Tibial artery (tissue), 4 donors: ENCODE data around the gene BPTF.
"Not testable (repeated sequence)": the region's sequence is repeated elsewhere in the genome, so short reads cannot be mapped to it uniquely, and the experiment has no call there.

Source experiments
- DNase-seq, 2 donors: peaks; one replicate each; pipeline ENCODE4 v3.0.0-alpha.2; 2019
- H3K27ac ChIP-seq, 2 donors: fragments of 200-600 bp; sonication (generic) in 1 of 2; 1 replicate in 1 of 2; 2 replicates in 1 of 2; pipeline ENCODE4 v1.5.1; 2018 to 2019; ENCODE audit warnings: mild to moderate bottlenecking in 1 of 2
- H3K27me3 ChIP-seq, 2 donors: fragments of 200-600 bp; sonication (generic) in 1 of 2; one replicate each; pipeline versions ENCODE4 v1.5.1 to v1.6.0; 2016 to 2019
- H3K36me3 ChIP-seq, 3 donors: fragments of 200-600 bp; sonication (generic) in 2 of 3; one replicate each; pipeline ENCODE4 v1.5.1; 2016 to 2019; ENCODE audit warnings: mild to moderate bottlenecking in 2 of 3
- H3K4me1 ChIP-seq, 4 donors: fragments of 200-600 bp; sonication (generic) in 2 of 4; 1 replicate in 3 of 4; 2 replicates in 1 of 4; pipeline ENCODE4 v1.5.1; 2016 to 2019
- H3K4me3 ChIP-seq, 2 donors: fragments of 200-600 bp; sonication (generic) in 1 of 2; 1 replicate in 1 of 2; 2 replicates in 1 of 2; pipeline ENCODE4 v1.5.1; 2018 to 2019; ENCODE audit warnings: mild to moderate bottlenecking in 2 of 2
- H3K9me3 ChIP-seq, 3 donors: fragments of 200-600 bp; sonication (generic) in 1 of 3; one replicate each; pipeline ENCODE4 v1.5.1; 2016 to 2019
- CTCF ChIP-seq, 2 experiments: fragments of 200-600 bp in 1 of 2; fragments of 450-650 bp in 1 of 2; IDR thresholded peaks; one replicate each; pipeline ENCODE4 v1.5.1; 2017 to 2019; ENCODE audit warnings: antibody characterized with exemption in 2 of 2, mild to moderate bottlenecking in 1 of 2, moderate library complexity in 1 of 2
- intact Hi-C: fragments of 100-400 bp; cut with DNase I; formaldehyde crosslinking; loops from one replicate; pipeline ENCODE4 v1.15.0; 2023; ENCODE audit warnings: low total_unique reads

BPTF gene

GRCh38 chr17:67946513-67946912 is 121.2 kb downstream of the BPTF start:
- no peak for DNase-seq
- intact Hi-C loops, result no loop called here
- Histone ChIP-seq H3K27me3 (no peaks in the 10 kb centered on the region), H3K9me3 (no peaks in the 10 kb centered on the region), H3K4me3 (no peak overlapping the region), H3K4me1 (no peaks in the 10 kb centered on the region), H3K36me3 (peaks cover 74 to 100% (median 98%) of the 10 kb centered on the region in 3 donors), H3K27ac (no peak overlapping the region)
- TF ChIP-seq CTCF (IDR thresholded peaks at IDR 0.05), result no peak

- H3K4me1 ChIP-seq, result no peaks in the 10 kb centered on the region
- no peaks in the 10 kb centered on the region for H3K27me3 ChIP-seq
- H3K4me3 ChIP-seq, result no peak overlapping the region
- H3K9me3 ChIP-seq, result no peaks in the 10 kb centered on the region
- H3K27ac ChIP-seq, result no peak overlapping the region
- no peak for DNase-seq
- no peak for TF ChIP-seq CTCF (IDR thresholded peaks at IDR 0.05)
- peaks cover 74 to 100% (median 99%) of the 10 kb centered on the region in 3 donors for H3K36me3 ChIP-seq
- intact Hi-C loops, result no loop called here
These were observed 122.1 kb downstream of the BPTF start for GRCh38 chr17:67947325-67947813.

- Histone ChIP-seq H3K9me3 (no peaks in the 10 kb centered on the region), H3K36me3 (peaks cover 51 to 90% (median 81%) of the 10 kb centered on the region in 3 donors)
- DNase-seq, result no peak
These were observed 125.6 kb downstream of the BPTF start for GRCh38 chr17:67950945-67951344.

GRCh38 chr17:67959510-67959909 is 134.2 kb downstream of the BPTF start:
- no peaks in the 10 kb centered on the region for H3K4me1 ChIP-seq
- intact Hi-C loops, result no loop called here
- no peak for DNase-seq
- peaks cover 13 to 56% (median 25%) of the 10 kb centered on the region in 3 donors for H3K36me3 ChIP-seq
- no peak overlapping the region for H3K27ac ChIP-seq
- no peaks in the 10 kb centered on the region for H3K27me3 ChIP-seq
- H3K4me3 ChIP-seq, result no peak overlapping the region
- no peak for TF ChIP-seq CTCF (IDR thresholded peaks at IDR 0.05)
- H3K9me3 ChIP-seq, result no peaks in the 10 kb centered on the region

More at GRCh38 chr17:67950945-67951344, 125.6 kb downstream of the BPTF start:
- H3K4me1 ChIP-seq, result no peaks in the 10 kb centered on the region
- no peak overlapping the region for H3K4me3 ChIP-seq
- TF ChIP-seq CTCF (IDR thresholded peaks at IDR 0.05), result no peak
- no peak overlapping the region for H3K27ac ChIP-seq
- intact Hi-C loops, result no loop called here
- no peaks in the 10 kb centered on the region for H3K27me3 ChIP-seq

GRCh38 chr17:67960276-67960675 is 135.0 kb downstream of the BPTF start:
- H3K9me3 ChIP-seq, H3K27me3 ChIP-seq, H3K4me1 ChIP-seq, DNase-seq, H3K27ac ChIP-seq, intact Hi-C loops, H3K4me3 ChIP-seq: not testable (repeated sequence)
- H3K36me3 ChIP-seq, result peaks cover 18 to 57% (median 31%) of the 10 kb centered on the region in 3 donors

GRCh38 chr17:67962156-67962555 is 136.9 kb downstream of the BPTF start:
- peaks cover 34 to 73% (median 48%) of the 10 kb centered on the region in 3 donors for H3K36me3 ChIP-seq
- H3K27me3 ChIP-seq, intact Hi-C loops, H3K27ac ChIP-seq, H3K9me3 ChIP-seq, H3K4me1 ChIP-seq, DNase-seq, H3K4me3 ChIP-seq: not testable (repeated sequence)

- H3K4me3 ChIP-seq, H3K9me3 ChIP-seq, intact Hi-C loops, H3K27ac ChIP-seq, H3K4me1 ChIP-seq, H3K27me3 ChIP-seq: not testable (repeated sequence)
- peaks cover 34 to 70% (median 56%) of the 10 kb centered on the region in 3 donors for H3K36me3 ChIP-seq
- DNase-seq, result peak in 1 of 2 donors; percentile 47
- peak; percentile 66 to 68 for TF ChIP-seq CTCF (IDR thresholded peaks at IDR 0.05)
These were observed 137.9 kb downstream of the BPTF start for GRCh38 chr17:67963145-67963572.
